KMS-11 (cell line): ENCODE measurements around the gene KCNK1.

Source experiments
- H2AFZ ChIP-seq: fragments of 200-600 bp; sonication (generic); 2 replicates; pipeline ENCODE4 v1.6.1; 2016; ENCODE audit warnings: antibody characterized with exemption, mixed run types, low read depth
- H3K27ac ChIP-seq: fragments of 200-600 bp; sonication (generic); 2 replicates; pipeline ENCODE4 v1.6.1; 2016; ENCODE audit warnings: mild to moderate bottlenecking, mixed run types
- H3K27me3 ChIP-seq: fragments of 200-600 bp; sonication (generic); 2 replicates; pipeline ENCODE4 v1.6.1; 2017; ENCODE audit warnings: mild to moderate bottlenecking, low read depth, mixed run types, moderate library complexity; ENCODE audit not compliant: insufficient read depth
- H3K36me3 ChIP-seq: fragments of 200-600 bp; sonication (generic); 2 replicates; pipeline ENCODE4 v1.6.1; 2017; ENCODE audit warnings: mild to moderate bottlenecking, mixed run types; ENCODE audit not compliant: insufficient read depth
- H3K4me1 ChIP-seq: fragments of 200-600 bp; sonication (generic); 2 replicates; pipeline ENCODE4 v1.6.1; 2016; ENCODE audit warnings: mild to moderate bottlenecking, low read depth, mixed run types; ENCODE audit not compliant: poor library complexity, severe bottlenecking
- H3K4me2 ChIP-seq: fragments of 200-600 bp; sonication (generic); 2 replicates; pipeline ENCODE4 v1.7.0; 2016; ENCODE audit warnings: mild to moderate bottlenecking, mixed run types
- H3K4me3 ChIP-seq: fragments of 200-600 bp; sonication (generic); IDR thresholded peaks from 2 replicates; pipeline ENCODE4 v1.6.1; 2017; ENCODE audit warnings: low read depth, low read length, mixed read lengths; ENCODE audit not compliant: insufficient read depth
- H3K79me2 ChIP-seq: fragments of 200-600 bp; sonication (generic); 2 replicates; pipeline ENCODE4 v1.6.1; 2016; ENCODE audit warnings: low read depth, mixed run types; ENCODE audit not compliant: insufficient read depth
- H3K9ac ChIP-seq: fragments of 200-600 bp; sonication (generic); 2 replicates; pipeline ENCODE4 v1.6.1; 2016; ENCODE audit warnings: mild to moderate bottlenecking, mixed run types
- H4K20me1 ChIP-seq: fragments of 200-600 bp; sonication (generic); 2 replicates; pipeline ENCODE4 v1.6.1; 2016; ENCODE audit warnings: mild to moderate bottlenecking, mixed run types; ENCODE audit not compliant: insufficient read depth
- CTCF ChIP-seq: fragments of 200-600 bp; sonication (generic); conservative IDR thresholded peaks from 2 replicates; pipeline ENCODE4 v1.6.1; 2017; ENCODE audit warnings: low read depth, mild to moderate bottlenecking, antibody characterized with exemption, low read length, moderate library complexity, mixed read lengths

Gene KCNK1

GRCh38 chr1:233570216-233570615 is 43.7 kb upstream of the KCNK1 start:
- Histone ChIP-seq H3K27ac (no peak overlapping the region), H3K4me2 (no peak overlapping the region), H3K4me3 (no peak overlapping the region), H3K27me3 (no peaks in the 10 kb centered on the region), H3K4me1 (no peaks in the 10 kb centered on the region), H3K9ac (no peak overlapping the region), H3K79me2 (no peaks in the 10 kb centered on the region), H2AFZ (no peak overlapping the region), H4K20me1 (no peaks in the 10 kb centered on the region), H3K36me3 (no peaks in the 10 kb centered on the region)
- no peak for TF ChIP-seq CTCF

GRCh38 chr1:233570706-233571105 is 43.2 kb upstream of the KCNK1 start:
- Histone ChIP-seq H2AFZ (no peak overlapping the region), H3K79me2 (no peaks in the 10 kb centered on the region), H3K4me1 (no peaks in the 10 kb centered on the region), H3K36me3 (no peaks in the 10 kb centered on the region), H3K4me2 (no peak overlapping the region), H3K27me3 (no peaks in the 10 kb centered on the region), H3K9ac (no peak overlapping the region), H4K20me1 (no peaks in the 10 kb centered on the region), H3K27ac (no peak overlapping the region), H3K4me3 (no peak overlapping the region)
- TF ChIP-seq CTCF, result no peak

GRCh38 chr1:233572896-233573295 is 41.0 kb upstream of the KCNK1 start:
- TF ChIP-seq CTCF, result no peak
- H3K27ac ChIP-seq, result no peak overlapping the region
- H2AFZ ChIP-seq, result no peak overlapping the region
- H3K36me3 ChIP-seq, result no peaks in the 10 kb centered on the region
- H3K79me2 ChIP-seq, result no peaks in the 10 kb centered on the region
- no peaks in the 10 kb centered on the region for H4K20me1 ChIP-seq
- no peak overlapping the region for H3K4me2 ChIP-seq
- no peaks in the 10 kb centered on the region for H3K27me3 ChIP-seq
- no peak overlapping the region for H3K9ac ChIP-seq
- H3K4me1 ChIP-seq, result no peaks in the 10 kb centered on the region
- no peak overlapping the region for H3K4me3 ChIP-seq

- H3K27ac ChIP-seq, result no peak overlapping the region
- H3K27me3 ChIP-seq, result no peaks in the 10 kb centered on the region
- H3K4me2 ChIP-seq, result no peak overlapping the region
- no peaks in the 10 kb centered on the region for H3K79me2 ChIP-seq
- no peaks in the 10 kb centered on the region for H4K20me1 ChIP-seq
- H2AFZ ChIP-seq, result no peak overlapping the region
- no peaks in the 10 kb centered on the region for H3K36me3 ChIP-seq
- H3K4me3 ChIP-seq, result no peak overlapping the region
- H3K9ac ChIP-seq, result no peak overlapping the region
- no peak for TF ChIP-seq CTCF
- no peaks in the 10 kb centered on the region for H3K4me1 ChIP-seq
These were observed 38.5 kb upstream of the KCNK1 start for GRCh38 chr1:233575450-233575849.

- no peaks in the 10 kb centered on the region for H4K20me1 ChIP-seq
- no peaks in the 10 kb centered on the region for H3K27me3 ChIP-seq
- no peak overlapping the region for H2AFZ ChIP-seq
- H3K4me1 ChIP-seq, result no peaks in the 10 kb centered on the region
- H3K4me2 ChIP-seq, result no peak overlapping the region
- H3K9ac ChIP-seq, result no peak overlapping the region
- H3K27ac ChIP-seq, result no peak overlapping the region
- no peaks in the 10 kb centered on the region for H3K79me2 ChIP-seq
- no peaks in the 10 kb centered on the region for H3K36me3 ChIP-seq
- H3K4me3 ChIP-seq, result no peak overlapping the region
- no peak for TF ChIP-seq CTCF
These were observed 31.5 kb upstream of the KCNK1 start for GRCh38 chr1:233582439-233582838.
